ENCODE data around the gene MCTP1.

MCTP1 gene

DNA sequence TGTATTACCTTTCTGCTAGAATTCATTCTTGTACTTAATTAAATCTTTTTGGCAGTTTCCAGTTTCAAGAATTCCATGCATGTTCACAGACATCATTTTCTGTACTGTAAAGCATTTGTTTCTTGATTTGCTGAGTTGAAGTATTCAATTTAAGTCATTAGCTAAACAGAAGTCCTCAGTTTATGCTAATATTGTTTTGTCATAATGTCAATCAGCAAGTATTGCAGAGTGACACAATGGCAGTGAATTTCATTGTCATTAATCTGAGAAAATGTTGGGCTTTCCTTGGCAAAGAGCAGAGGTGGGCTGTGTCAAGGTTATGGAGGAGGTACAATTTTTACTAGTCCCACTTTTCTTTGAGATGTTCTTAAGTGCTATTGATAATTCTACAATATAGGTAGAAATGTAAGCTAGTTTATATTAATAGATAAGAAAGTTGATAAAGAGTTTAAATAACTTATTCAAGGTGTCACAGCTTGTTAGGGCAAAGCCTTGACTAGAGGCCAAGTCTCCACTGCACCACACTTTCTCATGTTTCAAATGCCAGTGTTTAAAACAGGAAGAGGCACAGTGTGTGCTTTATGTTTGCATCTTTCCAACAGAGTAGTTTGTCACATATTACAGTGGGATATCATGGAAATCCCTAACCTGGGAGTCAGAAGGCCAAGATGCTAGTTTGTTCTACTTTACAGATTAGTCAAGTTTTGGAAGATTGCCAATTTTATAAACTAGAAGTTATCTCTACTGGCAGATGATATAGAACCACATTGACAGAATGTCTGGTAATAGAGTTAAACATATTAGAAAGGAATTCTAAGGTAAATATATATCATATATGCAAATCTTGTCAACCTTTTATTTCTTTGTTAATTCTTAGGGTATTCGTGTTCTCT is 610.2 kb downstream of the MCTP1 start:
- H3K27ac Mint-ChIP-seq: no peak overlapping the region
- no peaks in the 10 kb centered on the region for H3K27me3 Mint-ChIP-seq
- no peak overlapping the region for H3K4me3 Mint-ChIP-seq
- ATAC-seq: no peak
- no peaks in the 10 kb centered on the region for H3K4me1 Mint-ChIP-seq
- DNase-seq: no peak
- peaks cover 16% of the 10 kb centered on the region for H3K36me3 Mint-ChIP-seq (ENCODE audit: low read depth)
- H3K9me3 Mint-ChIP-seq: no peaks in the 10 kb centered on the region

DNA sequence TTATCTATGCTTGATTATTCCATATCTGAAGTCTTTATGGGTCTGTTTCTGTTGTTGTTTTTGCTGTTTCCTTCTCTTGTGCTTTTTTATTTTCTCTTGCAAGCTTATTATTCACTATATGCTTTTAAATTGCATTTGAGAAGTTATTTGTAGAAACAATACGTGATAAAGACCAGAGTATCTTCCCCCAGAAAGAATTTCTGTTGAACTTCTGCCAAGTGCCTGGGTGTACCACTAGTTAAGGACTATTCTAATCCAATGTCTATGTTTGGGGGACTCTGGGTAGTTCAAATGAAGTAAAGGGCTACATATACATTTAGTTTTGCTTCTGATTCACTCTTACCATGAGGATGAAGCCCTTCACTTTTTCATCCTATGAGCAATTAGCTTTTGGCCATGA is 612.1 kb downstream of the MCTP1 start:
- Mint-ChIP-seq H3K4me3 (no peak overlapping the region), H3K27ac (no peak overlapping the region), H3K36me3 (ENCODE audit: low read depth) (peaks cover 13% of the 10 kb centered on the region), H3K4me1 (no peaks in the 10 kb centered on the region), H3K27me3 (no peaks in the 10 kb centered on the region), H3K9me3 (no peaks in the 10 kb centered on the region)
- ATAC-seq (no peak), DNase-seq (no peak)

DNA sequence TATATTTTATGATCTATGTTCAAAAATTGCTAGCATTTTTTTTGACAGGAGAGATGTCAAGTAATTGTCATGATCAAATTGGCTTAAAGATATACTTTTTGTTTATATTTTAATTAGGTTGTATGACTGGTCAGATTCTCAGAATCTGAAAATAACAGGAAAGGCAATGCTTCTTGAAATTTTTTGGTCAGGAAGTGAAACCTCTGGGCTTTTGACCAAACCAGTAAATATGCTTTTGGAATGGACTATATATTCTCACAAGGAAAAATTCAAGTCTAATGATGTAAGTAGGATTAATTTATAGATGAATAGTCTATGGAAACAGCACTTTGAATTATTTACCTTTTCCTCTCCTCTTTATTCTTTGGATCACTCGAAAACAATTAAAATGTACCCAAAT is 614.2 kb downstream of the MCTP1 start:
- Mint-ChIP-seq H3K9me3 (no peaks in the 10 kb centered on the region), H3K36me3 (ENCODE audit: low read depth) (peaks cover 11% of the 10 kb centered on the region), H3K4me3 (no peak overlapping the region), H3K27me3 (no peaks in the 10 kb centered on the region), H3K27ac (no peak overlapping the region), H3K4me1 (no peaks in the 10 kb centered on the region)
- ATAC-seq (no peak), DNase-seq (no peak)

DNA sequence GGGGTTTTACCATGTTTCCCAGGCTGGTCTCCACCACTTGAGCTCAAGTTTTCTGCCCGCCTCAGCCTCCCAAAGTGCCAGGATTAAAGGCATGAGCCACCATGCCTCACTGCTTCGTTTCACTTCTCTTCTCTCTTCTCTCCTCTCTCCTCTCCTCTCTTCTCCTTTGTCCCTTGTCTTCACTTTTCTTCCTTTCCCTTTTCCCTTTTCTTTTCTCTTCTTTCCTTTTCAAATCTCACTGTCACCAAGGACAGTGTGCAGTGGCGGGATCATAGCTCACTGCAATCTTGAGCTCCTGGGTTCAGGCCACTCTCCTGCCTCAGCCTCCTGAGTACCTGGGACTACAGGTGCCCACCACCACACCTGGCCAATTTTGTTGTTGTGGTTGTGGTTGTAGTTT is 617.0 kb downstream of the MCTP1 start:
- Mint-ChIP-seq H3K4me3 (no peak overlapping the region), H3K9me3 (no peaks in the 10 kb centered on the region), H3K27me3 (no peaks in the 10 kb centered on the region), H3K27ac (no peak overlapping the region), H3K4me1 (no peaks in the 10 kb centered on the region), H3K36me3 (ENCODE audit: low read depth) (peaks cover 14% of the 10 kb centered on the region)
- no peak for DNase-seq
- ATAC-seq: no peak

DNA sequence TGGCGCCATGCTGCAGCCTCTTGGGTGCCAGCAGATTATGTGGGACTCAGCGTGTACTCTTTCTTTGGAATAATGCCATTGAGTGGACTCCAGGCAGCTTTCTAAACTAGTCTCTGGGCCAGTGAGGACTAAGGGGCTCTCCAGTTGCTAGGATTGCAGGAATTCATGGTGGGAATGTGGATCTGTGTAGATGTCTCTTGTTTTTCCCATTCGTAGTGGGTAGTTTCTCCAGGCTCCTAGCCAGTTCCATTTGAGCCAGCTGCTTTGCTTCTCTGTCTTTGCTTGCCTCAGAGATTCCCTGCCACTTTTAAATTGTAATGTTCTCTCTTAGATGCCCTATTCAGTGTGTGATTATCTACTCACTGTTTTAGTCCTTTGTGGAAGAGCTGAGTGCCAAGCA is 623.8 kb downstream of the MCTP1 start:
- ATAC-seq (no peak), DNase-seq (no peak)
- Mint-ChIP-seq H3K4me1 (no peaks in the 10 kb centered on the region), H3K27me3 (no peaks in the 10 kb centered on the region), H3K36me3 (ENCODE audit: low read depth) (peaks cover 46% of the 10 kb centered on the region), H3K27ac (no peak overlapping the region), H3K9me3 (peaks cover 30% of the 10 kb centered on the region), H3K4me3 (no peak overlapping the region)

DNA sequence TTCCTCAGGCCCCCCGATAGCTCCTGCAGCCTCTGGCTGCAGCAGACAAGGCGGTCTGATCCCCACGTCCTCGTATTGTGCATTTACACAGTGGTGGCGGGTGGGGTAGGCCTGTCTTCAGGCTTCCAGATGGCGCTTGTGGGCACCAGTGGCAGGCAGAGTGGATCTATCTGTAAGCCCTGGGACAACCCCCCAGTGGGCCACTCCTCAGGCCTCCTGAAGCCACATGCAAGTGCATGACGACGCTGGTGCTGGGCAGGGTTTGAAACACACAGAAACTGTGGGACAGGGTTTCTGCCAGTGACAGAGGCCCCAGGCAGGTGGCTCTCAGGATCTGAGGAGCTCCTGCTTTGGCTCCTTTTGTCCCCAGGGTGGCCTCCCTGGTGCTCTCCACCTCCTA is 624.4 kb downstream of the MCTP1 start:
- DNase-seq (no peak), ATAC-seq (no peak)
- Mint-ChIP-seq H3K27me3 (no peaks in the 10 kb centered on the region), H3K9me3 (peaks cover 36% of the 10 kb centered on the region), H3K4me1 (no peaks in the 10 kb centered on the region), H3K4me3 (no peak overlapping the region), H3K27ac (no peak overlapping the region), H3K36me3 (ENCODE audit: low read depth) (peaks cover 52% of the 10 kb centered on the region)

DNA sequence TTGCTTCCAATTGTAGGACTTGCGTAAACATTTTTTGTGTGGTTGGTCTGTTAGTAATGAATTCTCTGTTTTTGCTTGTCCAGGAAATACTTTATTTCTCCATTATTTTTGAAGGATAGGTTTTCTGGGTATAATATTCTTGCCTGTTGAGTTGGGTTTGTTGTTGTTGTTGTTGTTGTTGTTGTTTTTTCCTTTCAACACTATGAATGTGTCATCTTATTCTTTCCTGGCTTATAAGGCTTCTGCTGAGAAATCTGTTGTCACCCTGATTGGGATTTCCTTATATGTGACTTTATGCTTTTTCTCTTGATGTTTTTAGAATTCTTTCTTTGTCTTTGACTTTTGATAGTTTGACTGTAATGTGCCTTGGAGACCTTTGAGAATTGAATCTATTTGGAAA is 626.6 kb downstream of the MCTP1 start:
- no peak for ATAC-seq
- Mint-ChIP-seq H3K27me3 (no peaks in the 10 kb centered on the region), H3K36me3 (ENCODE audit: low read depth) (peaks cover 67% of the 10 kb centered on the region), H3K4me1 (no peaks in the 10 kb centered on the region), H3K4me3 (no peak overlapping the region), H3K9me3 (peaks cover 43% of the 10 kb centered on the region), H3K27ac (no peak overlapping the region)
- DNase-seq: no peak
